Liver (tissue), 2 donors: ENCODE results near the gene CYP2J2.

Source experiments
- TF ChIP-seq, protein P1 (sequence below): fragments of 150-350 bp; IDR thresholded peaks from 2 replicates; pipeline ENCODE4 v1.5.1; 2017; ENCODE audit warnings: improper control_type of control experiment, low read depth, low read length; ENCODE audit not compliant: missing input control
- TF ChIP-seq, protein P2 (sequence below): IDR thresholded peaks from 2 replicates; pipeline ENCODE4 v1.6.1; 2016; ENCODE audit warnings: antibody characterized with exemption
- TF ChIP-seq, protein P3 (sequence below): IDR thresholded peaks from 2 replicates; pipeline ENCODE4 v1.6.1; 2016; ENCODE audit warnings: antibody characterized with exemption, mild to moderate bottlenecking
- donor health status: healthy.

DNA sequence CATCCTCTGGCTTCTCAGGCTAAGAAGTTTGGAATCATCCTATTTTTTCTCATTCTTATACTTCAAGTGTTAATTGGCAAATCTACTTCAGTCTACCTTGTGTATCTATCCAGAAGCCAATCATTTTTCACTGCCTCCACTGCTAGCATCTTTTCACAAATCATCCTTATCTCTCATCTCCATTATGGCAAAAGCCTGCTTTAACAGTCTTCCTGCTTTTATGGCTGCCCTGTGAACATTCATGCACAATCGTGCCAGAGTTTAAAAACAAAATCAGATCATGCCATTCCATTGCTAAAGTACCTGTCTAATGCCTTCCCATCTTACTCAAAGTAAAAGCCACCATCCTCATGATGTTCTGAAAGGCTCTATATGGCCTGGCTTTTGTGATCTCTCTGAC is 19.2 kb upstream of the CYP2J2 start:
- TF ChIP-seq, protein P1, sequence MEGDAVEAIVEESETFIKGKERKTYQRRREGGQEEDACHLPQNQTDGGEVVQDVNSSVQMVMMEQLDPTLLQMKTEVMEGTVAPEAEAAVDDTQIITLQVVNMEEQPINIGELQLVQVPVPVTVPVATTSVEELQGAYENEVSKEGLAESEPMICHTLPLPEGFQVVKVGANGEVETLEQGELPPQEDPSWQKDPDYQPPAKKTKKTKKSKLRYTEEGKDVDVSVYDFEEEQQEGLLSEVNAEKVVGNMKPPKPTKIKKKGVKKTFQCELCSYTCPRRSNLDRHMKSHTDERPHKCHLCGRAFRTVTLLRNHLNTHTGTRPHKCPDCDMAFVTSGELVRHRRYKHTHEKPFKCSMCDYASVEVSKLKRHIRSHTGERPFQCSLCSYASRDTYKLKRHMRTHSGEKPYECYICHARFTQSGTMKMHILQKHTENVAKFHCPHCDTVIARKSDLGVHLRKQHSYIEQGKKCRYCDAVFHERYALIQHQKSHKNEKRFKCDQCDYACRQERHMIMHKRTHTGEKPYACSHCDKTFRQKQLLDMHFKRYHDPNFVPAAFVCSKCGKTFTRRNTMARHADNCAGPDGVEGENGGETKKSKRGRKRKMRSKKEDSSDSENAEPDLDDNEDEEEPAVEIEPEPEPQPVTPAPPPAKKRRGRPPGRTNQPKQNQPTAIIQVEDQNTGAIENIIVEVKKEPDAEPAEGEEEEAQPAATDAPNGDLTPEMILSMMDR: no peak
- TF ChIP-seq, protein P2, sequence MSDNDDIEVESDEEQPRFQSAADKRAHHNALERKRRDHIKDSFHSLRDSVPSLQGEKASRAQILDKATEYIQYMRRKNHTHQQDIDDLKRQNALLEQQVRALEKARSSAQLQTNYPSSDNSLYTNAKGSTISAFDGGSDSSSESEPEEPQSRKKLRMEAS: no peak
- TF ChIP-seq, protein P3, sequence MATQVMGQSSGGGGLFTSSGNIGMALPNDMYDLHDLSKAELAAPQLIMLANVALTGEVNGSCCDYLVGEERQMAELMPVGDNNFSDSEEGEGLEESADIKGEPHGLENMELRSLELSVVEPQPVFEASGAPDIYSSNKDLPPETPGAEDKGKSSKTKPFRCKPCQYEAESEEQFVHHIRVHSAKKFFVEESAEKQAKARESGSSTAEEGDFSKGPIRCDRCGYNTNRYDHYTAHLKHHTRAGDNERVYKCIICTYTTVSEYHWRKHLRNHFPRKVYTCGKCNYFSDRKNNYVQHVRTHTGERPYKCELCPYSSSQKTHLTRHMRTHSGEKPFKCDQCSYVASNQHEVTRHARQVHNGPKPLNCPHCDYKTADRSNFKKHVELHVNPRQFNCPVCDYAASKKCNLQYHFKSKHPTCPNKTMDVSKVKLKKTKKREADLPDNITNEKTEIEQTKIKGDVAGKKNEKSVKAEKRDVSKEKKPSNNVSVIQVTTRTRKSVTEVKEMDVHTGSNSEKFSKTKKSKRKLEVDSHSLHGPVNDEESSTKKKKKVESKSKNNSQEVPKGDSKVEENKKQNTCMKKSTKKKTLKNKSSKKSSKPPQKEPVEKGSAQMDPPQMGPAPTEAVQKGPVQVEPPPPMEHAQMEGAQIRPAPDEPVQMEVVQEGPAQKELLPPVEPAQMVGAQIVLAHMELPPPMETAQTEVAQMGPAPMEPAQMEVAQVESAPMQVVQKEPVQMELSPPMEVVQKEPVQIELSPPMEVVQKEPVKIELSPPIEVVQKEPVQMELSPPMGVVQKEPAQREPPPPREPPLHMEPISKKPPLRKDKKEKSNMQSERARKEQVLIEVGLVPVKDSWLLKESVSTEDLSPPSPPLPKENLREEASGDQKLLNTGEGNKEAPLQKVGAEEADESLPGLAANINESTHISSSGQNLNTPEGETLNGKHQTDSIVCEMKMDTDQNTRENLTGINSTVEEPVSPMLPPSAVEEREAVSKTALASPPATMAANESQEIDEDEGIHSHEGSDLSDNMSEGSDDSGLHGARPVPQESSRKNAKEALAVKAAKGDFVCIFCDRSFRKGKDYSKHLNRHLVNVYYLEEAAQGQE: no peak
